Lung (tissue), 12 donors: Measurements from ENCODE around the gene PVALEF. TPM values are rescaled to one million over a fixed set of nuclear protein-coding genes. Genes with fewer than 3 reads are reported as not detected.
"Not testable (repeated sequence)": the region's sequence is repeated elsewhere in the genome, so short reads cannot be mapped to it uniquely, and the experiment has no call there.

Experiments
- ATAC-seq: fragments of 200-7000 bp; cut with Tn5 transposase; one replicate; pipeline ENCODE4 v1.9.1; 2020; ENCODE audit warnings: moderate number of reproducible peaks; ENCODE audit not compliant: insufficient read depth, low FRiP score
- DNase-seq, 3 donors: peaks; one replicate each; pipeline ENCODE4 v3.0.0-alpha.2; 2013 to 2017
- H3K27ac ChIP-seq, 2 donors: one replicate each; pipeline ENCODE4 v1.5.1; 2013; ENCODE audit warnings: mild to moderate bottlenecking in 2 of 2, moderate library complexity in 2 of 2, control low read depth in 1 of 2, inconsistent platforms in 1 of 2, low read depth in 1 of 2, low read length in 1 of 2
- H3K27me3 ChIP-seq, 3 donors: one replicate each; pipeline ENCODE4 v1.5.1; 2013; ENCODE audit warnings: low read length in 2 of 3; ENCODE audit not compliant: control insufficient read depth in 3 of 3, insufficient read depth in 3 of 3
- H3K36me3 ChIP-seq, 4 donors: one replicate each; pipeline ENCODE4 v1.5.1; 2013; ENCODE audit warnings: low read length in 4 of 4, mild to moderate bottlenecking in 1 of 4, moderate library complexity in 1 of 4; ENCODE audit not compliant: control insufficient read depth in 4 of 4, insufficient read depth in 4 of 4
- H3K4me1 ChIP-seq, 5 donors: one replicate each; pipeline ENCODE4 v1.5.1; 2013; ENCODE audit warnings: low read length in 5 of 5, mild to moderate bottlenecking in 2 of 5, moderate library complexity in 1 of 5; ENCODE audit not compliant: control insufficient read depth in 5 of 5, insufficient read depth in 5 of 5
- H3K4me3 ChIP-seq: one replicate; pipeline ENCODE4 v1.5.1; 2013; ENCODE audit warnings: mild to moderate bottlenecking, control low read depth, moderate library complexity
- H3K9ac ChIP-seq, 2 donors: one replicate each; pipeline ENCODE4 v1.5.1; 2013; ENCODE audit warnings: low read length in 2 of 2, control low read depth in 1 of 2; ENCODE audit not compliant: insufficient read depth in 1 of 2
- H3K9me3 ChIP-seq, 4 donors: one replicate each; pipeline ENCODE4 v1.5.1; 2013; ENCODE audit warnings: low read length in 3 of 4, mild to moderate bottlenecking in 1 of 4, moderate library complexity in 1 of 4; ENCODE audit not compliant: control insufficient read depth in 4 of 4, insufficient read depth in 3 of 4
- CTCF ChIP-seq: IDR thresholded peaks from 2 replicates; pipeline ENCODE4 v1.5.1; 2012; ENCODE audit warnings: mild to moderate bottlenecking; ENCODE audit errors: control extremely low read depth, extremely low read depth
- WGBS, 2 donors: extraction: QIAGEN DNeasy Blood & Tissue Kit; methylation state at CpG; one replicate each; pipeline ENCODE4 v1.1.7; 2013; 5-methylcytosine and 5-hydroxymethylcytosine counted together
- polyA plus RNA-seq, 2 donors: library from polyadenylated mRNA; stranded (reverse); fragments of 200-250 nt; gene quantifications; one replicate each; pipeline ENCODE4 v1.2.1, GENCODE V29; 2013
- total RNA-seq, 2 donors: library from RNA; depleted of rRNA in 1 of 2; stranded (reverse); fragments of >200 nt in 1 of 2; gene quantifications; one replicate each; pipeline ENCODE4 v1.2.1, GENCODE V29; 2014 to 2021
- donor health status: control.
- donor health status: control.
- donor health status: Bipolar disorder and iron deficiency.
- donor health status: healthy.
- donor health status: DM: yes; HTN: yes; CAD: no.

PVALEF gene
- total and polyA plus RNA-seq, 4 donors = not detected

DNA sequence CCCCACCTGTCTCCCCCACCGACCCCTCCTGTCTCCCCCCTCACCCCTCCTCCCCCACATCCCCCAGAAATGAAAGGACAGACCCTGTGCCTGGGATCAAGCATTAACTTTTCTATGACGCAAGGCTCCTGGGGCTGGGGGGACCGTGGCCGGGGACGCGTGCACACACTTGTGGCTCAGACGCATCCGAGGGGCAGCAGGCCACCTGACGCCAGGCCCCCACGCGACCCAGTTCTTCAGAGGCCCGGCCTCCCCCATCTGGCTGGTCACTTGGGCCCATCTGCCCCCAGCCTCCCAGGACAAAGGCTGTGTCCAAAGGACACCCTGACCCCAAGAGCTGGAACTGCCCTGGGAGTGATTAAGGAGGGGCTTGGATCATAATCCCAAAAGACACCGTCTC, 14.0 kb upstream of the PVALEF start:
- no peak overlapping the region for H3K9ac ChIP-seq
- H3K27ac ChIP-seq = peak overlapping the region in 1 of 2 donors; percentile 35
- no peak for ATAC-seq
- H3K36me3 ChIP-seq = no peaks in the 10 kb centered on the region
- H3K27me3 ChIP-seq = no peaks in the 10 kb centered on the region
- TF ChIP-seq CTCF = no peak
- peaks cover 0 to 4% (median 0%) of the 10 kb centered on the region in 4 donors for H3K9me3 ChIP-seq
- no peak overlapping the region for H3K4me3 ChIP-seq
- H3K4me1 ChIP-seq = peaks cover 0 to 7% (median 0%) of the 10 kb centered on the region in 5 donors
- 46 to 70% methylated on average over 12 of the region's 13 CpGs for WGBS, 2 donors
- DNase-seq = no peak

- no peak for ATAC-seq
- Histone ChIP-seq H3K9ac (no peak overlapping the region), H3K4me3 (no peak overlapping the region), H3K4me1 (peaks cover 0 to 7% (median 0%) of the 10 kb centered on the region in 5 donors), H3K9me3 (peaks cover 0 to 4% (median 0%) of the 10 kb centered on the region in 4 donors), H3K27ac (no peak overlapping the region), H3K27me3 (no peaks in the 10 kb centered on the region), H3K36me3 (no peaks in the 10 kb centered on the region)
- 66 to 78% methylated on average over 8 of the region's 8 CpGs for WGBS, 2 donors
- no peak for TF ChIP-seq CTCF
- DNase-seq = no peak
Measured at GRCh38 chr17:81152288-81152828, 12.9 kb upstream of the PVALEF start.

- peaks cover 0 to 4% (median 0%) of the 10 kb centered on the region in 4 donors for H3K9me3 ChIP-seq
- no peak for TF ChIP-seq CTCF
- no peak overlapping the region for H3K4me3 ChIP-seq
- peaks cover 0 to 7% (median 0%) of the 10 kb centered on the region in 5 donors for H3K4me1 ChIP-seq
- no peak overlapping the region for H3K27ac ChIP-seq
- H3K9ac ChIP-seq = no peak overlapping the region
- peak in 2 of 3 donors; percentile 13 to 26 for DNase-seq
- WGBS, 2 donors = 76 to 80% methylated on average over 17 of the region's 17 CpGs
- no peaks in the 10 kb centered on the region for H3K27me3 ChIP-seq
- no peak for ATAC-seq
- H3K36me3 ChIP-seq = no peaks in the 10 kb centered on the region
Measured at GRCh38 chr17:81153340-81153803, 11.9 kb upstream of the PVALEF start.

DNA sequence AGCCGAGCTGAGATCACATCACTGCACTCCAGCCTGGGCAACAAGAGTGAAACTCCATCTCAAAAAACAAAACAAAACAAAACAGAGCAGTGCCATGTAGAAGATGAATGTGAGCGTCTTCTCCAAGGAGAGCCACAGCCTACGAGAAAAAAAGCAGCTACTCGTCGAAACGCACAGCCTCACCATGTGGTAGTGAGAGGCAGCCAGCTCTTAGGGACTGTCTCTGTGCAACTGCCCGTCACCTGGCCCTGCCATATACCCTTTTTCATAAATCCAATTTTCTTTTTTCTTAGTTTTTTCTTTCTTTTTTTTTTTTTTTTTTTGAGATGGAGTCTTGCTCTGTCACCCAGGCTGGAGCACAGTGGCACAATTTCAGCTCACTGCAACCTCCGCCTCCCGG, 11.3 kb upstream of the PVALEF start:
- 94 to 96% methylated on average over 9 of the region's 9 CpGs for WGBS, 2 donors
- not testable (repeated sequence) for DNase-seq, H3K9ac ChIP-seq, H3K9me3 ChIP-seq, H3K27me3 ChIP-seq, H3K27ac ChIP-seq, H3K4me3 ChIP-seq, ATAC-seq, H3K4me1 ChIP-seq, H3K36me3 ChIP-seq
